ENCODE data around the gene PTPRG. TPM values are rescaled to one million over a fixed set of nuclear protein-coding genes. Genes with fewer than 3 reads are reported as not detected.
A peak's percentile ranks its signal among the peaks of the same experiment; 100 is the strongest.

Gene PTPRG
- total RNA-seq, 4 donors from 2014 or later = 51.9 to 56.8 (median 54.4) TPM

DNA sequence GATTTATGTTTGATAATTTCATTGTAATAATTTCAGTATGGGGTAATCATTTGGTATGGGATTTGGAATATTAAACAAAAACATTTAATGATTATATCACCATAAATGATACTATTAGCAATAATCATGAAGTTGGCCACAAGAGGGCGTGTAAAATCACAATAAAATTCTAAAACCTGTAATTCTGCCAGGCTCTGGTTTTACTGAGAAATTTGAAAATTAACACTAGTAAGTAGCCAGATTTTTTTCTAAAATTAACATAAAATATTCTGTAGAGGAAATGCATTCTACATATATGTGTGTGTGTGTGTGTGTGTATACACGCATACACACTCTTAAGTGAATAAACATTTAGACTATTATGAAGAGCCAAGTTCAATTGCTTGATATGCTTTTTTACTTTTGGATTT lies 771.5 kb downstream of the PTPRG start:
- Histone ChIP-seq H3K36me3 (no peaks in the 10 kb centered on the region), H3K4me1 (no peaks in the 10 kb centered on the region), H3K27me3 (no peaks in the 10 kb centered on the region), H3K9me3 (no peaks in the 10 kb centered on the region), H3K4me3 (no peak overlapping the region), H3K27ac (replicated peaks in 1 of 4) (no peak overlapping the region)
- WGBS = 52% methylated on average over 2 of the region's 2 CpGs
- TF ChIP-seq POLR2A (IDR thresholded peaks at IDR 0.05; ENCODE audit: low read depth) (no peak), POLR2AphosphoS5 (IDR thresholded peaks at IDR 0.05) (no peak), EP300 (IDR thresholded peaks at IDR 0.05) (no peak)
- TF ChIP-seq, protein P1, sequence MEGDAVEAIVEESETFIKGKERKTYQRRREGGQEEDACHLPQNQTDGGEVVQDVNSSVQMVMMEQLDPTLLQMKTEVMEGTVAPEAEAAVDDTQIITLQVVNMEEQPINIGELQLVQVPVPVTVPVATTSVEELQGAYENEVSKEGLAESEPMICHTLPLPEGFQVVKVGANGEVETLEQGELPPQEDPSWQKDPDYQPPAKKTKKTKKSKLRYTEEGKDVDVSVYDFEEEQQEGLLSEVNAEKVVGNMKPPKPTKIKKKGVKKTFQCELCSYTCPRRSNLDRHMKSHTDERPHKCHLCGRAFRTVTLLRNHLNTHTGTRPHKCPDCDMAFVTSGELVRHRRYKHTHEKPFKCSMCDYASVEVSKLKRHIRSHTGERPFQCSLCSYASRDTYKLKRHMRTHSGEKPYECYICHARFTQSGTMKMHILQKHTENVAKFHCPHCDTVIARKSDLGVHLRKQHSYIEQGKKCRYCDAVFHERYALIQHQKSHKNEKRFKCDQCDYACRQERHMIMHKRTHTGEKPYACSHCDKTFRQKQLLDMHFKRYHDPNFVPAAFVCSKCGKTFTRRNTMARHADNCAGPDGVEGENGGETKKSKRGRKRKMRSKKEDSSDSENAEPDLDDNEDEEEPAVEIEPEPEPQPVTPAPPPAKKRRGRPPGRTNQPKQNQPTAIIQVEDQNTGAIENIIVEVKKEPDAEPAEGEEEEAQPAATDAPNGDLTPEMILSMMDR (IDR thresholded peaks at IDR 0.05) = peak; percentile 18 to 53 (median 50)
- no peak for DNase-seq (ENCODE audit: extremely low spot score)
- intact Hi-C loops (cut with DNase I) = no loop called here

- H3K9me3 ChIP-seq = no peaks in the 10 kb centered on the region
- H3K36me3 ChIP-seq = no peaks in the 10 kb centered on the region
- no peak overlapping the region for H3K4me3 ChIP-seq
- H3K27ac ChIP-seq (replicated peaks in 1 of 4) = no peak overlapping the region
- no peaks in the 10 kb centered on the region for H3K27me3 ChIP-seq
- DNase-seq (ENCODE audit: extremely low spot score) = no peak
- no peaks in the 10 kb centered on the region for H3K4me1 ChIP-seq
- WGBS = 94% methylated on average over 3 of the region's 3 CpGs
- no peak for TF ChIP-seq POLR2AphosphoS5 (IDR thresholded peaks at IDR 0.05)
- TF ChIP-seq, protein P1 (IDR thresholded peaks at IDR 0.05) = no peak
- TF ChIP-seq EP300 (IDR thresholded peaks at IDR 0.05) = no peak
- TF ChIP-seq POLR2A (IDR thresholded peaks at IDR 0.05; ENCODE audit: low read depth) = no peak
- intact Hi-C loops (cut with DNase I) = no loop called here
Measured at GRCh38 chr3:62335196-62335595, 773.8 kb downstream of the PTPRG start.

DNA sequence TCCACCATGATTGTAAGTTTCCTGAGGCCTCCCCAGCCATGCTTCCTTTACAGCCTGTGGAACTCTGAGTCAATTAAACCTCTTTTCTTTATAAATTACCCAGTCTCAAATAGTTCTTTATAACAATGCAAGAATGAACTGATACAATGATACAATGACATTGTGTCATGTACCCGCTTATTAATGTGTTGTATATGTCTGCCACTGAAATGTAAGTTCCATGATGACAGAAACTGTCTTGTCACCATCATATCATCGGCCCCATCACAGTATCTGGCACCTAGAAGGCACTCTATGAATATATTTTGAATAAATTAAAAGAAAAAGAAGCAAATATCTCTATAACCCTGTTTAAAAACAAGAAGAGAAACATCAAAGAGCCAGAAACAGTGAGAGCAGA lies 782.4 kb downstream of the PTPRG start:
- 81% methylated on average over 2 of the region's 2 CpGs for WGBS
- TF ChIP-seq EP300 (IDR thresholded peaks at IDR 0.05) (no peak), POLR2A (IDR thresholded peaks at IDR 0.05; ENCODE audit: low read depth) (no peak), POLR2AphosphoS5 (IDR thresholded peaks at IDR 0.05) (no peak)

More for the DNA sequence above, 782.4 kb downstream of the PTPRG start:
- H3K27me3 ChIP-seq = no peaks in the 10 kb centered on the region
- no peaks in the 10 kb centered on the region for H3K9me3 ChIP-seq
- intact Hi-C loops (cut with DNase I) = no loop called here
- H3K27ac ChIP-seq (replicated peaks in 1 of 4) = no peak overlapping the region
- H3K4me1 ChIP-seq = no peaks in the 10 kb centered on the region
- DNase-seq (ENCODE audit: extremely low spot score) = no peak
- no peak overlapping the region for H3K4me3 ChIP-seq
- no peaks in the 10 kb centered on the region for H3K36me3 ChIP-seq

Small RNA genes within 50 kb of the gene (small RNA-seq; reads per million reads assigned to genes)
- gene RF00019 (0 reads per million in 3 donors), gene RNU2-10P (0 reads per million in 3 donors)

Data from esophagus muscularis mucosa (tissue), 4 donors.